GM23338 (cell line): Measurements from ENCODE around the gene RAX.

Experiments
- CREB1 ChIP-seq: fragments of 250-450 bp; sonication (Bioruptor Pico); IDR thresholded peaks from 2 replicates; pipeline ENCODE4 v1.5.0; 2020; ENCODE audit warnings: low read depth, mild to moderate bottlenecking, moderate library complexity
- CTCF ChIP-seq, 2 experiments: fragments of 200-600 bp in 1 of 2; sonication (generic) in 1 of 2; conservative IDR thresholded peaks; 2 replicates each; pipeline versions ENCODE4 v1.5.1 to v1.6.1; 2016 to 2017; ENCODE audit warnings: antibody characterized with exemption in 2 of 2, low read depth in 2 of 2, mild to moderate bottlenecking in 2 of 2, moderate library complexity in 1 of 2
- ETS1 ChIP-seq: IDR thresholded peaks from 2 replicates; pipeline ENCODE4 v1.6.1; 2016; ENCODE audit warnings: antibody characterized with exemption
- EZH2 ChIP-seq: fragments of 200-600 bp; sonication (generic); IDR thresholded peaks from one replicate; pipeline ENCODE4 v1.8.0; 2017; ENCODE audit warnings: antibody characterized with exemption, mild to moderate bottlenecking, low read depth; ENCODE audit not compliant: unreplicated experiment
- EZH2phosphoT487 ChIP-seq: fragments of 200-600 bp; sonication (generic); IDR thresholded peaks from one replicate; pipeline ENCODE4 v1.8.1; 2018; ENCODE audit warnings: antibody characterized with exemption; ENCODE audit not compliant: unreplicated experiment
- POLR2AphosphoS5 ChIP-seq: IDR thresholded peaks from 2 replicates; pipeline ENCODE4 v1.6.1; 2016; ENCODE audit warnings: antibody characterized with exemption, low read depth
- REST ChIP-seq: IDR thresholded peaks from one replicate; pipeline ENCODE4 v1.6.1; 2018; ENCODE audit warnings: antibody characterized with exemption; ENCODE audit not compliant: unreplicated experiment
- ZNF331 ChIP-seq: fragments of 250-450 bp; sonication (Bioruptor Pico); IDR thresholded peaks from 2 replicates; pipeline ENCODE4 v1.5.0; 2020; ENCODE audit warnings: low read depth, mild to moderate bottlenecking, moderate library complexity

- TF ChIP-seq CTCF (conservative IDR thresholded peaks at IDR 0.05; ENCODE audit: low read depth in 2 of 2) (no peak), EZH2phosphoT487 (no peak), POLR2AphosphoS5 (no peak), EZH2 (no peak), REST (no peak), ETS1 (no peak), ZNF331 (CRISPR knock-in tag) (no peak), CREB1 (CRISPR knock-in tag) (no peak)
Observed at GRCh38 chr18:59305295-59305694, 32.0 kb upstream of the RAX start.
